Large intestine (tissue), 12 donors: ENCODE results near the gene ABCF1. TPM values are rescaled to one million over a fixed set of nuclear protein-coding genes. Genes with fewer than 3 reads are reported as not detected.
"Not testable (repeated sequence)": the region's sequence is repeated elsewhere in the genome, so short reads cannot be mapped to it uniquely, and the experiment has no call there.

Experiments
- DNase-seq, 2 donors: peaks; one replicate each; pipeline versions ENCODE4 v3.0.0 to v3.0.0-alpha.2; 2013
- H3K27ac ChIP-seq: one replicate; pipeline ENCODE4 v1.5.1; 2013; ENCODE audit warnings: low read length
- H3K27me3 ChIP-seq: 2 replicates; pipeline ENCODE4 v1.6.1; 2013; ENCODE audit warnings: low read length; ENCODE audit not compliant: control insufficient read depth, insufficient read depth
- H3K36me3 ChIP-seq: 2 replicates; pipeline ENCODE4 v1.6.1; 2013; ENCODE audit warnings: low read length; ENCODE audit not compliant: control insufficient read depth, insufficient read depth
- H3K4me1 ChIP-seq: one replicate; pipeline ENCODE4 v1.6.1; 2013; ENCODE audit warnings: low read length; ENCODE audit not compliant: control insufficient read depth, insufficient read depth
- H3K4me3 ChIP-seq: one replicate; pipeline ENCODE4 v1.5.1; 2013; ENCODE audit warnings: low read length
- H3K9me3 ChIP-seq: one replicate; pipeline ENCODE4 v1.6.1; 2013; ENCODE audit warnings: mild to moderate bottlenecking, low read depth, low read length, moderate library complexity; ENCODE audit not compliant: control insufficient read depth
- WGBS: methylation state at CpG from one replicate; pipeline ENCODE4 v1.1.5; 2013; ENCODE audit warnings: low lambda C conversion rate; ENCODE audit not compliant: insufficient coverage; 5-methylcytosine and 5-hydroxymethylcytosine counted together
- long read RNA-seq, 11 donors: transcript quantifications; one replicate each; lab custom pipeline, GENCODE V29; 2026
- polyA plus RNA-seq: library from polyadenylated mRNA; unstranded; fragments of 120-200 nt; gene quantifications from one replicate; pipeline ENCODE4 v1.2.1, GENCODE V29; 2013

The ABCF1 gene
- polyA plus RNA-seq: 80.3 TPM
- long read RNA-seq, donor 1, partial matches to known transcripts: 0 of 2 reads
- long read RNA-seq, donor 1, other reads (novel, unspliced or antisense): 0 of 2 reads
- long read RNA-seq, donor 2, partial matches to known transcripts: 34 of 36 reads
- long read RNA-seq, donor 2, other reads (novel, unspliced or antisense): 0 of 36 reads
- long read RNA-seq, donor 3, partial matches to known transcripts: 46 of 51 reads
- long read RNA-seq, donor 3, other reads (novel, unspliced or antisense): 0 of 51 reads
- long read RNA-seq, donor 4, partial matches to known transcripts: 0 of 2 reads
- long read RNA-seq, donor 4, other reads (novel, unspliced or antisense): 0 of 2 reads
- long read RNA-seq, donor 5, partial matches to known transcripts: 27 of 27 reads
- long read RNA-seq, donor 5, other reads (novel, unspliced or antisense): 0 of 27 reads
- long read RNA-seq, donor 6, partial matches to known transcripts: 15 of 15 reads
- long read RNA-seq, donor 6, other reads (novel, unspliced or antisense): 0 of 15 reads
- long read RNA-seq, donor 7, partial matches to known transcripts: 0 of 2 reads
- long read RNA-seq, donor 7, other reads (novel, unspliced or antisense): 0 of 2 reads
- long read RNA-seq, donor 8, partial matches to known transcripts: 35 of 36 reads
- long read RNA-seq, donor 8, other reads (novel, unspliced or antisense): 0 of 36 reads
- long read RNA-seq, donor 9: 0 reads
- long read RNA-seq, donor 10, partial matches to known transcripts: 6 of 8 reads
- long read RNA-seq, donor 10, other reads (novel, unspliced or antisense): 0 of 8 reads
- long read RNA-seq, donor 11, partial matches to known transcripts: 7 of 7 reads
- long read RNA-seq, donor 11, other reads (novel, unspliced or antisense): 0 of 7 reads

DNA sequence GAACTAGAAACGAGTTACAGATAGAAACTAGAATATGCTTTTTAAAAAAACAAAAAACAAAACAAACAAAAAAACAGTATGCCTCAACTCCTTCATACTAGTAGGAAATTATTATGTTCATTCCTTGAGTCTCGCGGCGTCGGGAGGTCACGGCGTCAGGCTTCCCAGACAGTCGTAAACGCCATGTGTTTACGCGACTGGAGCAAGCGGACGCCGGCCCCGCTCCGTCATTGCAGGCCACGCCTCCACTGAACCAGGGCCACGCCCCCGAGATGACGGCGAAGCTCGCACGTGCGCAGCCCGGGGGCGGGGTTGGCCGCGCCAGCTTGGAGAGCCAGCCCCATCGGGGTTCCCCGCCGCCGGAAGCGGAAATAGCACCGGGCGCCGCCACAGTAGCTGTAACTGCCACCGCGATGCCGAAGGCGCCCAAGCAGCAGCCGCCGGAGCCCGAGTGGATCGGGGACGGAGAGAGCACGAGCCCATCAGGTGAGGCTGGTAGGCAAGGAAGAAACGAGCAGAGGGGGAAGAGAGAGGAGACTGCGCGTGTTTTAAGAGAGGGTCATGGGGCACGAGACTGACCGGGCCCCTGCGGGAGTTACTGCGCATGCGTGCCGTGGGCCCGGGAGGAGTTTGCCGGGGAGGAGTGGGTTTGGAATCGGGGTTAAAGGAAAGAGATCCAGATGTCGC is at the start of gene ABCF1:
Gene ABCF1, plus strand, starts transcription at position 368 of the 687 bp plus-strand sequence. Its CDS starts 46 bp downstream, at position 414.
- Histone ChIP-seq H3K27me3 (no peaks in the 10 kb centered on the region), H3K4me1 (peaks cover 25% of the 10 kb centered on the region), H3K9me3 (no peaks in the 10 kb centered on the region), H3K36me3 (no peaks in the 10 kb centered on the region), H3K27ac (peak within 1 kb of the TSS; percentile 95), H3K4me3 (peak within 1 kb of the TSS; percentile 85)
- peak; percentile 98 to 99 for DNase-seq
- WGBS: no CpG with 5 or more reads among the region's 59 CpGs

DNA sequence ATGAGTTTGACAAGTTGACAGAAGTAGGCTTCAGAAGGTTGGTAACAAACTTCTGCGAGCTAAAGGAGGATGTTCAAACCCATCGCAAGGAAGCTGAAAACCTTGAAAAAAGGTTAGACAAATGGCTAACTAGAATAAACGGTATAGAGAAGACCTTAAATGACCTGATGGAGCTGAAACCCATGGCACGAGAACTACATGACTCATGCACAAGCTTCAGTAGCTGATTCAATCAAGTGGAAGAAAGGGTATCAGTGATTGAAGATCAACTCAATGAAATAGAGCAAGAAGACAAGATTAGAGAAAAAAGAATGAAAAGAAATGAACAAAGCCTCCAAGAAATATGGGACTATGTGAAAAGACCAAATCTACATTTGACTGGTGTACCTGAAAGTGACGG is 49.3 kb upstream of the ABCF1 start:
- H3K27me3 ChIP-seq, H3K27ac ChIP-seq, H3K36me3 ChIP-seq, DNase-seq, H3K4me1 ChIP-seq, H3K4me3 ChIP-seq: not testable (repeated sequence)
- peaks cover 13% of the 10 kb centered on the region for H3K9me3 ChIP-seq
- 100% methylated on average over 1 of the region's 5 CpGs for WGBS

DNA sequence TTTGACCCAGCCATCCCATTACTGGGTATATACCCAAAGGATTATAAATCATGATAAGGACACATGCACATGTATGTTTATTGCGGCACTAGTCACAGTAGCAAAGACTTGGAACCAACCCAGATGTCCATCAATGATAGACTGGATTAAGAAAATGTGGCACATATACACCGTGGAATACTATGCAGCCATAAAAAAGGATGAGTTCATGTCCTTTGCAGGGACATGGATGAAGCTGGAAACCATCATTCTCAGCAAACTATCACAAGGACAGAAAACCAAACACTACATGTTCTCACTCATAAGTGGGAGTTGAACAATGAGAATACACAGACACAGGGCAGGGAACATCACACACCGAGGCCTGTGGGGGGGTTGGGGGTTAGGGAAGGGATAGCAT is 44.8 kb upstream of the ABCF1 start:
- not testable (repeated sequence) for H3K9me3 ChIP-seq, H3K36me3 ChIP-seq, H3K27ac ChIP-seq, DNase-seq, H3K27me3 ChIP-seq, H3K4me3 ChIP-seq
- H3K4me1 ChIP-seq: peaks cover 11% of the 10 kb centered on the region
- WGBS: no CpG with 5 or more reads among the region's 3 CpGs

- peaks cover 23% of the 10 kb centered on the region for H3K4me1 ChIP-seq
- H3K36me3 ChIP-seq, H3K4me3 ChIP-seq, H3K27ac ChIP-seq, H3K27me3 ChIP-seq, DNase-seq, H3K9me3 ChIP-seq: not testable (repeated sequence)
- 92% methylated on average over 2 of the region's 17 CpGs for WGBS
These were observed 41.8 kb upstream of the ABCF1 start for GRCh38 chr6:30529349-30529875.

GRCh38 chr6:30530014-30530413 is 41.2 kb upstream of the ABCF1 start:
- Histone ChIP-seq H3K9me3 (no peaks in the 10 kb centered on the region), H3K4me3 (no peak overlapping the region), H3K4me1 (peaks cover 23% of the 10 kb centered on the region), H3K27ac (no peak overlapping the region), H3K36me3 (no peaks in the 10 kb centered on the region), H3K27me3 (no peaks in the 10 kb centered on the region)
- 20% methylated on average over 1 of the region's 2 CpGs for WGBS
- DNase-seq: peak in 1 of 2 donors; percentile 25

DNA sequence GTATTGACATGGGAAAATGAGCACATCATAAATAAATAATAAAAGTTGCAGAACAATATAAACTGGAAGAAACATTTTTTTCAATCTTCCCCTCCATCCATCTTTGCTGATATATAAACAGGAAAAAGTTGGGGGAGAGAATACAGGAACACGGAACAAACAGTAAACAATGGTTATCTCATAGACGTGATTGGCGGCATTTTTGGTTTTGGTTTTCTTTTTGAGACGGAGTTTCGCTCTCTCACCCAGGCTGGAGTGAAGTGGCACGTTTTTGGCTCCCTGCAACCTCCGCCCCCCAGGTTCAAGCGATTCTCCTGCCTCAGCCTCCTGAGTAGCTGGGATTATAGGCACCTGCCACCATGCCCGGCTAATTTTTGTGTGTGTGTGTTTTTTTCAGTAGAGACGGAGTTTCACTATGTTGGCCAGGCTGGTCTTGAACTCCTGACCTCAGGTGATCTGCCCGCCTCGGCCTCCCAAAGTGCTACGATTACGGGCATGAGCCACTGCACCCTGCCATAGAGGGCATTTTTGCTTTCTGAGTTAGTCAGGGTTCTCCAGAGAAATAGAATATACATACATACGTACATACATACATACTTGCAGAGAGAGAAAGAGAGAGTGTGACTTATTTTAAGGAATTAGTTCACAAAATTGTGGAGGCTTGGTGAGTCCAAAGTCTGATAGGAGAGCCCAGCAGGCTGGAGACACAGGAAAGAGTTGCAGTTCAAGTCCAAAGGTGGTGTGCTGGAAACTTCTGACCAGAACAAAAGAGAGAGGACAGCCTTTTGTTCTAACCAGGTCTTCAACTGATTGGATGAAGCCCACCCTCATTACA is 37.6 kb upstream of the ABCF1 start:
- Histone ChIP-seq H3K4me3 (no peak overlapping the region), H3K36me3 (no peaks in the 10 kb centered on the region), H3K27me3 (no peaks in the 10 kb centered on the region), H3K9me3 (no peaks in the 10 kb centered on the region), H3K27ac (peak overlapping the region; percentile 46), H3K4me1 (peaks cover 16% of the 10 kb centered on the region)
- WGBS: 60% methylated on average over 1 of the region's 15 CpGs
- peak in 1 of 2 donors; percentile 68 for DNase-seq

DNA sequence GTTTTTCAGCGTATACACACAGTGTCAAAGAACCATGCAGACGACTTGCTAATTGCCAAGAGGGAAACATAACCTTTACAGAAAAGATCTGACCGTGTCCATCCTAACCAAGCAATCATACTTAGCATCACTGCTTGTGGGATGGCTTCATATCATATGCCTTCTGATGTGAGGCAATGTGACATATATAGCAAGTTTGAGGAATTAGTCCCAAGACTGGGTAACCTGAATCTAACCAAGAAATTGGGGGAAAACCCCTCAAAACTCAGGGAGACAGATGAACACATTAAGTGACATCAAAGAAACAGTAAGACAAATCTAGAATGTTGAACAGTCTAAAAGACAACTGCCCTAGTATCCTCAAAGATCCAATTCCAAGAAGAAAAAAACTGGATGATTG is 33.3 kb upstream of the ABCF1 start:
- Histone ChIP-seq H3K27me3 (no peaks in the 10 kb centered on the region), H3K36me3 (no peaks in the 10 kb centered on the region), H3K4me3 (no peak overlapping the region), H3K27ac (no peak overlapping the region), H3K9me3 (no peaks in the 10 kb centered on the region), H3K4me1 (peaks cover 11% of the 10 kb centered on the region)
- DNase-seq: no peak
- WGBS: no CpG with 5 or more reads among the region's 3 CpGs

DNA sequence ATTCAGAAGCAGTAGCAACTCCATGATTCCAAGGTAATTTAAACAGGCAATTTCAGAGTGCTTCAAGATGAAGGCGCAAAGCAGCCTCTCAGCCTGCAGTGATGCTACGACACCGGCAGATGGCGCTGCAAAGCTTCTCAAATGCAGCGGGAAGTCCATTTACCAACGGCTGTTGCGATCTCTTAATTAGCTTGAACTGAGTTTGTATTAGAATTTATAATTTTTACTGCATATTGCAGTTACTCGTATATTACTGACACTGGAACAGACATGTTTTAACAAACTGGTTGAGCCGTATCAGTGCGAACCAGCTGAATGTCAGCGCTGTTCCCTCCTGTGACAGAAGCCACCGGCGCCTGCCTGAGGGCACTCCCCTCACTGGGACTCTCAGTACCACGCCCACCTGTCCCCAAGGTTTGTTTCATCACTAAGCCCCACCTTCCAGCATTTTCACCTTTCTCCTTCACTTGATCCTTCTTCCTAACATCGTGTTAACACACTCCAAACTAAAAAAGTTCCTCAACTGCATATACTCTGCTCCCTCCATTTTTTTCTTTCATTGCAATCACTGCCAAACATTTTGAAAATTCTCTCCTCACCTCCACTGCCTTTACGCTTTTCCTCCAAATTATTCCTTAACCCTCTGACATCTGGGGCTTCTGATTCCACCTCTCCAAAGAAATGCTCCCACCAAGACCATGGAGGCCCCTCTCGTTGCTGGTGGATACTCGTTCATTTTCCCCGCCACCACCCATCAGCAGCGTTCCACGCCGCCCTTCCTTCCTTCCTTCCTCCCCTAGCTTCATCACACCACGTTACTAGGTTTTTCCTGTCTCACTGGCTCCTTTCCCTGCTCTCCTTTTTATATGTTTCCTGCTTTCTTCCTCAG is 29.5 kb upstream of the ABCF1 start:
- Histone ChIP-seq H3K27ac (no peak overlapping the region), H3K27me3 (no peaks in the 10 kb centered on the region), H3K36me3 (peaks cover 16% of the 10 kb centered on the region), H3K4me1 (no peaks in the 10 kb centered on the region), H3K9me3 (no peaks in the 10 kb centered on the region), H3K4me3 (peak overlapping the region; percentile 5)
- DNase-seq: peak; percentile 75 to 85
- WGBS: 51% methylated on average over 8 of the region's 23 CpGs

- Histone ChIP-seq H3K9me3 (no peaks in the 10 kb centered on the region), H3K36me3 (peaks cover 22% of the 10 kb centered on the region), H3K4me3 (no peak overlapping the region), H3K27ac (no peak overlapping the region), H3K27me3 (no peaks in the 10 kb centered on the region), H3K4me1 (no peaks in the 10 kb centered on the region)
- WGBS: 57% methylated on average over 1 of the region's 4 CpGs
- DNase-seq: no peak
These were observed 28.9 kb upstream of the ABCF1 start for GRCh38 chr6:30542404-30542725.
